C4-2B (cell line): ENCODE data around the gene EIF4E1B.

ENCODE experiments used
- H3K27ac ChIP-seq: fragments of 450-650 bp; 2 replicates; pipeline ENCODE4 v1.5.1; 2017
- ZFX ChIP-seq: fragments of 450-650 bp; IDR thresholded peaks from 2 replicates; pipeline ENCODE4 v1.6.1; 2017
- TF ChIP-seq, protein P1 (sequence below): fragments of 450-650 bp; conservative IDR thresholded peaks from 2 replicates; pipeline ENCODE4 v1.5.1; 2017; ENCODE audit warnings: mild to moderate bottlenecking

The EIF4E1B gene

GRCh38 chr5:176671399-176671798, 40.9 kb downstream of the EIF4E1B start:
- no peak overlapping the region for H3K27ac ChIP-seq
- TF ChIP-seq, protein P1, sequence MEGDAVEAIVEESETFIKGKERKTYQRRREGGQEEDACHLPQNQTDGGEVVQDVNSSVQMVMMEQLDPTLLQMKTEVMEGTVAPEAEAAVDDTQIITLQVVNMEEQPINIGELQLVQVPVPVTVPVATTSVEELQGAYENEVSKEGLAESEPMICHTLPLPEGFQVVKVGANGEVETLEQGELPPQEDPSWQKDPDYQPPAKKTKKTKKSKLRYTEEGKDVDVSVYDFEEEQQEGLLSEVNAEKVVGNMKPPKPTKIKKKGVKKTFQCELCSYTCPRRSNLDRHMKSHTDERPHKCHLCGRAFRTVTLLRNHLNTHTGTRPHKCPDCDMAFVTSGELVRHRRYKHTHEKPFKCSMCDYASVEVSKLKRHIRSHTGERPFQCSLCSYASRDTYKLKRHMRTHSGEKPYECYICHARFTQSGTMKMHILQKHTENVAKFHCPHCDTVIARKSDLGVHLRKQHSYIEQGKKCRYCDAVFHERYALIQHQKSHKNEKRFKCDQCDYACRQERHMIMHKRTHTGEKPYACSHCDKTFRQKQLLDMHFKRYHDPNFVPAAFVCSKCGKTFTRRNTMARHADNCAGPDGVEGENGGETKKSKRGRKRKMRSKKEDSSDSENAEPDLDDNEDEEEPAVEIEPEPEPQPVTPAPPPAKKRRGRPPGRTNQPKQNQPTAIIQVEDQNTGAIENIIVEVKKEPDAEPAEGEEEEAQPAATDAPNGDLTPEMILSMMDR, result no peak
- TF ChIP-seq ZFX, result no peak

DNA sequence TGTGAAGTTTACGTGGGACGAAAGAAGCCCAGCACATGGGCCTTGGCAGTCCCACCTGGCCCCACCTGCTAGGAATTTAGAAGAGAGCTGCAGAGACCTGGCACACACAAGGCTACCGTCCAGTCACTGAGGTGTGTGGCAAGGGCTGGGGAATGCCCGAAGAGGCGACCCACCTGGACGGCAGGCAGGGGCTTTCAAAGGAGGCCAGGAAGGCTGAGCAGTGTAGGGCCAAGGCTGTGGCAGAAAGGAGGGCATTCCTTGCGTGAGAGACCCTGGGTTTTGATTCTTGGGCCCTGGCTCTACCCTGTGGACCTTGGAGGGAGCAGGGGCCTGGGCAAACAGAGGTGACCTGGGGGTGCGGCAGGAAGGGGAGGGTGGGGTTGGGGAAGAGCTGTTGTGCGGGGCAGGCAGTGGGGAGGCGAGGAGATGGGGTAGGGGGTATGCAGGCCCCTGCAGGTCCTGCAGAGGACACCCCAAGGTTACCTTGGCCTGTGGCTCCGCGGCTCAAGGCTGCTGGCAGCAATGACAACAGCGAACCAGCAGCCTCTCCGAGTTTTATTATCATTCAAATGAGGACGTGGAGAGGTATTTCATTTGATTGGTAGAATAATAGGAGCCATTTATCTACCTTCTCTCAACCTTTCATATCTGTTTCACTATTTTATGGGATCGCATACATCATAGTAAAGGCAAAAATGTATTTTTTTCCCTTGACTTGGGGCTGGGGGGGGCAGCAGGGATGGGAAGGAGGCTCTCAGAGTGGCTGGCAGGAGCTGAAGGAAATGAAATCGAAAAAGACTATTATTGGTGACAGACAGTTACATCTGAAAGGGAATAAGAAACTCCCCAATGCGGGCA, 41.6 kb downstream of the EIF4E1B start:
- H3K27ac ChIP-seq, result no peak overlapping the region
- TF ChIP-seq ZFX, result no peak
- TF ChIP-seq, protein P1, result no peak

DNA sequence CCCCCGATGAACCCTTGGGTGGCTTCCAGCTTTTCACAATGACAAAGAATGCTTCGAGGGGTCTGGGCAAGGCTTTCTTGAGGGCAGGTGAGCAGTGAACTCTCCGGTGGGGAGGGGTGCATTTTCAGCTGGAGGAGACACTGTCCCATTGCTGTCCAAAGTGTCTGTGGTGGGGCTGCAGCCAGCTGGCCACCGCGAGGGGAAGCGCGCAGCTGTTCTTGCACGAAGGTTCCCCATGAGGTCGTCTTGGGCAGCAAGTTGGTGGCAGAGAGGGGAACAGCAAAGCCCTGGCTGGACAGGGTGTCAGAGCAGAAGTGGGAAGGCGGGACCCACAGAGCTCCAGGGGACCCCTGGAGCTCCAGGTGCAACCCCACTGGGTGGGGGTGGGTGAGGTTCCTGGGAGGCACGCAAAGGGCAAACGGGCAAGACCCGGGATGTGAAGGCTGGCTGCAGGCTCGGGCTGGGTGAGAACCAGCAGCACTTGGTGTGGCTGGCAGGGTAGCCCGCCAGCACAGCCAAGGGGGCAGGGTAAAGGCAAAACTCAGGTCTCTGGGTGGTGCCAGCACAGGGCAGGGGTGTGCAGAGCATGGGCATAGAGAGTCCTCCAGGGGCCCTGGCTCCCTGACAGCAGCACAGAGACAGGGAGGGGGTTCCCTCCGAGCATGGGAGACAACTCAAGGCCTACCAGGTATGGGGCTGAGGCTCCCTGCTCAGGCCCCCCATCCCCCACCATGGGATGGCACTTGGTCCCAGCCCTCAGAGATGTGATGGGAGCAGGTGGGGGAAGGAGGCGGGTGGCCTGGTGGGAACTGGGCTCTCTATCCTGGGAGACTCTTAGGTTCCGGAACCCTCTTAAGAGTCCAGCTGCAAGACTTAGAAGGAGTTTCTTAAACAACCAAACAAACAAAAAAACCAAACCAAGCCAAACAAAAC, 43.4 kb downstream of the EIF4E1B start:
- no peak overlapping the region for H3K27ac ChIP-seq
- no peak for TF ChIP-seq ZFX
- TF ChIP-seq, protein P1, result no peak

GRCh38 chr5:176674799-176675198, 44.3 kb downstream of the EIF4E1B start:
- no peak overlapping the region for H3K27ac ChIP-seq
- TF ChIP-seq, protein P1, result no peak
- TF ChIP-seq ZFX, result no peak

DNA sequence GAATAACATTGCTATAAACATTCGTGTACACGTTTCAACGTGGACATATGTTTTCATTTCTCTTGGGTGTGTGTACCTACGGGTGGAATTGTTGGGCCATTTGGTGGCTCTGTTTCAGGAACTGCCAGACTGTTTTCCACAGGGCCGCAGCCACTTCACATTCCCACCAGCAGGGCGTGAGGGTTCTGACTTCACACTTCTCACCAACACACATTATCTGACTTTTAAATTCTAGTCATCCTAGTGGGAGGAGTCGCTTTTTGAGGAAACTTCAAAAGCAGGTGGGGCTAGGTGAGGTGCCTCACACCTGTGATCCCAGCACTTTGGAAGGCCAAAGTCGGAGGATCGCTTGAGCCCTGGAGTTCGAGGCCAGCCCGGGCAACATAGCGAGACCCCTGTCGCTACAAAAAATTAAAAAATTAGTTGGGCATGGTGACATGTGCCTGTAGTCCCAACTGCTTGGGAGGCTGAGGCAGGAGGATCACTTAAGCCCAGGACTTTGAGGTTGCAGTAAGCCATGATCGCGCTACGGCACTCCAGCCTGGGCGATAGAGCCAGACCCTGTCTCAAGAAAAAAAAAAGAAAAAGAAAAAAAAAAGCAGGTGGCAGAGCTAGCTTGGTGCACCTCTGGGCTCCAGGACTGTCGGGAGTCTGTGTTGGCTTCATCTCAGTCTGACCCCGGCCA, 45.3 kb downstream of the EIF4E1B start:
- no peak overlapping the region for H3K27ac ChIP-seq
- TF ChIP-seq ZFX, result no peak
- TF ChIP-seq, protein P1, result no peak; the same call in 1 of the 2 replicates

DNA sequence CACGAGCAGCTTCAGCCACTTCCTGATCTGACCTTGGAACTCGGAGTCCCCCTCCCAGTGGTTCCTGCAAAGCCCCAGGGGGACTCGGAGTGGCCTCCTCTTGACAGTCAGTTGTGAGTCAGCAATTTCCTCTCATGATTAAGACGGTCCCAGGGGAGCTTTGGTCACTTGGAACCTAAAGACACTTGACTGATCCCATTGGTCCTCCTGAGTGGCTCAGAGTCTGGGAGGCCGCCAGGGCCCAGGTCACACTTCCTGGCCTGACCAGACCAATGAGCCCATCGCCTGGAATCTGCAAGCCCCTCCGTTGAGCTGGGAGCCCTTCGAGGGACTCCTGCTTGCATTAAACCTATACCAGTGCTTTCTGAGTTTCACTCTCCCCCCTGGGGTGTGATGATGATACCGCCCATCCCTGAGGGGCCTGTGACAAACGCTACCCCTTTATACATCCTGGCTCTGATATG, 45.9 kb downstream of the EIF4E1B start:
- no peak for TF ChIP-seq ZFX
- TF ChIP-seq, protein P1, result no peak

More for the DNA sequence above, 45.9 kb downstream of the EIF4E1B start:
- H3K27ac ChIP-seq, result no peak overlapping the region
